Loucy (cell line): ENCODE data around the gene GPHA2.

Experiments used
- H2AFZ ChIP-seq: fragments of 200-600 bp; sonication (generic); 2 replicates; pipeline ENCODE4 v1.6.0; 2016; ENCODE audit warnings: antibody characterized with exemption, mild to moderate bottlenecking, low read length, moderate library complexity
- H3F3A ChIP-seq: fragments of 200-600 bp; 2 replicates; pipeline ENCODE4 v1.6.0; 2016; ENCODE audit warnings: antibody characterized with exemption, low read depth, mild to moderate bottlenecking
- H3K27me3 ChIP-seq: fragments of 200-600 bp; sonication (generic); 2 replicates; pipeline ENCODE4 v1.6.1; 2014; ENCODE audit warnings: low read length, mild to moderate bottlenecking; ENCODE audit not compliant: insufficient read depth, poor library complexity, severe bottlenecking
- H3K36me3 ChIP-seq: fragments of 200-600 bp; sonication (generic); 2 replicates; pipeline ENCODE4 v1.6.1; 2016; ENCODE audit warnings: low read length; ENCODE audit not compliant: insufficient read depth
- H3K4me1 ChIP-seq: fragments of 200-600 bp; sonication (generic); 2 replicates; pipeline ENCODE4 v1.5.1; 2014; ENCODE audit warnings: low read length, mild to moderate bottlenecking; ENCODE audit not compliant: insufficient read depth, poor library complexity, severe bottlenecking
- H3K4me2 ChIP-seq: fragments of 200-600 bp; sonication (generic); 2 replicates; pipeline ENCODE4 v1.6.0; 2014; ENCODE audit warnings: antibody characterized with exemption, low read length, low read depth, mild to moderate bottlenecking; ENCODE audit not compliant: poor library complexity, severe bottlenecking
- H3K4me3 ChIP-seq: fragments of 200-600 bp; sonication (generic); 2 replicates; pipeline ENCODE4 v1.5.1; 2014; ENCODE audit warnings: low read length, mild to moderate bottlenecking, mixed read lengths; ENCODE audit not compliant: poor library complexity, severe bottlenecking
- H3K79me2 ChIP-seq: fragments of 200-600 bp; sonication (generic); 2 replicates; pipeline ENCODE4 v1.6.1; 2014; ENCODE audit warnings: low read length; ENCODE audit not compliant: insufficient read depth
- H3K9ac ChIP-seq: fragments of 200-600 bp; sonication (generic); 2 replicates; pipeline ENCODE4 v1.6.0; 2014; ENCODE audit warnings: mild to moderate bottlenecking, low read depth, low read length, moderate library complexity; ENCODE audit not compliant: poor library complexity, severe bottlenecking
- H3K9me2 ChIP-seq: fragments of 200-600 bp; sonication (generic); replicated peaks from 2 replicates; pipeline ENCODE4 v1.6.1; 2016; ENCODE audit warnings: low read depth, low read length, mixed read lengths
- H3K9me3 ChIP-seq: fragments of 200-600 bp; sonication (generic); 2 replicates; pipeline ENCODE4 v1.6.1; 2014; ENCODE audit warnings: mild to moderate bottlenecking, antibody characterized with exemption, low read length, low read depth; ENCODE audit not compliant: insufficient read depth
- H4K20me1 ChIP-seq: fragments of 200-600 bp; sonication (generic); 2 replicates; pipeline ENCODE4 v1.6.0; 2014; ENCODE audit warnings: antibody characterized with exemption, low read length, mild to moderate bottlenecking; ENCODE audit not compliant: insufficient read depth, poor library complexity, severe bottlenecking
- CTCF ChIP-seq: fragments of 200-600 bp; sonication (generic); conservative IDR thresholded peaks from 2 replicates; pipeline ENCODE4 v1.5.1; 2014; ENCODE audit warnings: mild to moderate bottlenecking, antibody characterized with exemption, low read length
- EZH2phosphoT487 ChIP-seq: fragments of 200-600 bp; IDR thresholded peaks from 2 replicates; pipeline ENCODE4 v1.6.1; 2018; ENCODE audit warnings: antibody characterized with exemption, mild to moderate bottlenecking, moderate library complexity, borderline replicate concordance

The GPHA2 gene

GRCh38 chr11:64916040-64916774 lies 19.5 kb downstream of the GPHA2 start:
- Histone ChIP-seq H3F3A (no peaks in the 10 kb centered on the region), H3K9me2 (no peaks in the 10 kb centered on the region), H3K4me3 (peak overlapping the region; percentile 81), H4K20me1 (no peaks in the 10 kb centered on the region), H3K9ac (peak overlapping the region; percentile 95), H3K79me2 (peaks cover 19% of the 10 kb centered on the region), H3K27me3 (no peaks in the 10 kb centered on the region), H2AFZ (peak overlapping the region; percentile 47; the same call in 1 of the 2 replicates), H3K9me3 (no peaks in the 10 kb centered on the region), H3K4me1 (peaks cover 18% of the 10 kb centered on the region), H3K4me2 (peak overlapping the region; percentile 92), H3K36me3 (no peaks in the 10 kb centered on the region; the same call in 1 of the 2 replicates)
- TF ChIP-seq EZH2phosphoT487 (no peak), CTCF (no peak)

- peaks cover 19% of the 10 kb centered on the region for H3K79me2 ChIP-seq
- H2AFZ ChIP-seq = no peak overlapping the region
- H3K36me3 ChIP-seq = peaks cover 5% of the 10 kb centered on the region; the same call in 1 of the 2 replicates
- H3F3A ChIP-seq = no peaks in the 10 kb centered on the region
- H3K27me3 ChIP-seq = no peaks in the 10 kb centered on the region
- peak overlapping the region; percentile 92 for H3K4me2 ChIP-seq
- H3K4me1 ChIP-seq = peaks cover 18% of the 10 kb centered on the region
- H4K20me1 ChIP-seq = no peaks in the 10 kb centered on the region
- H3K9me2 ChIP-seq = no peaks in the 10 kb centered on the region
- peak overlapping the region; percentile 81 for H3K4me3 ChIP-seq
- H3K9ac ChIP-seq = peak overlapping the region; percentile 95
- TF ChIP-seq CTCF = no peak
- no peak for TF ChIP-seq EZH2phosphoT487
- H3K9me3 ChIP-seq = no peaks in the 10 kb centered on the region
Measured at GRCh38 chr11:64915376-64915887, 20.3 kb downstream of the GPHA2 start.

GRCh38 chr11:64914123-64914522 lies 21.6 kb downstream of the GPHA2 start:
- peaks cover 18% of the 10 kb centered on the region for H3K4me1 ChIP-seq
- H3K9me3 ChIP-seq = no peaks in the 10 kb centered on the region
- no peaks in the 10 kb centered on the region for H4K20me1 ChIP-seq
- H3K4me3 ChIP-seq = no peak overlapping the region
- peaks cover 19% of the 10 kb centered on the region for H3K79me2 ChIP-seq
- H3K36me3 ChIP-seq = peaks cover 5% of the 10 kb centered on the region; the same call in 1 of the 2 replicates
- TF ChIP-seq CTCF (no peak), EZH2phosphoT487 (no peak)
- no peaks in the 10 kb centered on the region for H3K9me2 ChIP-seq
- H3F3A ChIP-seq = no peaks in the 10 kb centered on the region
- H3K4me2 ChIP-seq = no peak overlapping the region
- H3K9ac ChIP-seq = no peak overlapping the region
- H2AFZ ChIP-seq = no peak overlapping the region
- H3K27me3 ChIP-seq = no peaks in the 10 kb centered on the region
